Measurements from ENCODE around the gene CDK19.
"Not testable (repeated sequence)": the region's sequence is repeated elsewhere in the genome, so short reads cannot be mapped to it uniquely, and the experiment has no call there.

CDK19 gene

GRCh38 chr6:110813338-110814101 is 1.7 kb downstream of the CDK19 start:
- DNase-seq (ENCODE audit: low spot score), result no peak

- no peak for DNase-seq (ENCODE audit: low spot score)
Measured at GRCh38 chr6:110812719-110813118, 2.5 kb downstream of the CDK19 start.

GRCh38 chr6:110810896-110811586 is 4.2 kb downstream of the CDK19 start:
- DNase-seq (ENCODE audit: low spot score), result no peak

GRCh38 chr6:110809792-110810191 is 5.5 kb downstream of the CDK19 start:
- DNase-seq (ENCODE audit: low spot score), result no peak

- not testable (repeated sequence) for DNase-seq (ENCODE audit: low spot score)
Measured at GRCh38 chr6:110802175-110802574, 13.1 kb downstream of the CDK19 start.

- no peak for DNase-seq (ENCODE audit: low spot score)
Measured at GRCh38 chr6:110800839-110801196, 14.5 kb downstream of the CDK19 start.

- no peak for DNase-seq (ENCODE audit: low spot score)
Measured at GRCh38 chr6:110800196-110800838, 15.0 kb downstream of the CDK19 start.

- no peak for DNase-seq (ENCODE audit: low spot score)
Measured at GRCh38 chr6:110799655-110800054, 15.6 kb downstream of the CDK19 start.

GRCh38 chr6:110799189-110799588 is 16.1 kb downstream of the CDK19 start:
- DNase-seq (ENCODE audit: low spot score), result no peak

GRCh38 chr6:110795271-110795670 is 20.0 kb downstream of the CDK19 start:
- DNase-seq (ENCODE audit: low spot score), result no peak

- no peak for DNase-seq (ENCODE audit: low spot score)
Measured at GRCh38 chr6:110786696-110787095, 28.6 kb downstream of the CDK19 start.

GRCh38 chr6:110786271-110786670 is 29.0 kb downstream of the CDK19 start:
- DNase-seq (ENCODE audit: low spot score), result no peak

- no peak for DNase-seq (ENCODE audit: low spot score)
Measured at GRCh38 chr6:110784610-110784979, 30.7 kb downstream of the CDK19 start.

- DNase-seq (ENCODE audit: low spot score), result no peak
Measured at GRCh38 chr6:110781522-110782214, 33.6 kb downstream of the CDK19 start.

GRCh38 chr6:110778333-110778732 is 36.9 kb downstream of the CDK19 start:
- DNase-seq (ENCODE audit: low spot score), result no peak

GRCh38 chr6:110777636-110778035 is 37.6 kb downstream of the CDK19 start:
- DNase-seq (ENCODE audit: low spot score), result no peak

GRCh38 chr6:110776413-110776812 is 38.9 kb downstream of the CDK19 start:
- DNase-seq (ENCODE audit: low spot score), result no peak

GRCh38 chr6:110769923-110770322 is 45.3 kb downstream of the CDK19 start:
- DNase-seq (ENCODE audit: low spot score), result no peak

GRCh38 chr6:110768057-110768456 is 47.2 kb downstream of the CDK19 start:
- DNase-seq (ENCODE audit: low spot score), result no peak

GRCh38 chr6:110761371-110761770 is 53.9 kb downstream of the CDK19 start:
- no peak for DNase-seq (ENCODE audit: low spot score)

- no peak for DNase-seq (ENCODE audit: low spot score)
Measured at GRCh38 chr6:110760589-110760988, 54.7 kb downstream of the CDK19 start.

- DNase-seq (ENCODE audit: low spot score), result not testable (repeated sequence)
Measured at GRCh38 chr6:110760098-110760497, 55.2 kb downstream of the CDK19 start.

GRCh38 chr6:110757926-110758325 is 57.3 kb downstream of the CDK19 start:
- DNase-seq (ENCODE audit: low spot score), result no peak

Measured in CD4-positive, alpha-beta T cell treated with Interleukin-2 at 100 ng/mL for 4 hours (primary cell).